Activated CD4-positive, alpha-beta T cell treated with anti-CD3 and anti-CD28 coated beads, Interleukin-10, Interleukin-2, amounts not matched to agents 100 ng/mL and 50 ng/mL, durations not matched to agents 16 hours and 8 hours (primary cell): ENCODE data around the gene NEK9.
A peak's percentile ranks its signal among the peaks of the same experiment; 100 is the strongest.
"Not testable (repeated sequence)": the region's sequence is repeated elsewhere in the genome, so short reads cannot be mapped to it uniquely, and the experiment has no call there.

Source experiments
- DNase-seq: peaks from one replicate; pipeline ENCODE4 v3.0.0-alpha.2; 2020

The NEK9 gene

GRCh38 chr14:75126679-75127473 lies at the start of gene NEK9:
NEK9 (minus strand) TSS chr14:75127048; CDS start chr14:75126921, 127 bp downstream.
- peak; percentile 94 for DNase-seq

- peak; percentile 93 for DNase-seq
Measured at GRCh38 chr14:75176142-75176820, 49.4 kb upstream of the NEK9 start, which contains the start of gene TMED10. TMED10 (minus strand) TSS chr14:75176612; CDS start chr14:75176579, 33 bp downstream.

DNA sequence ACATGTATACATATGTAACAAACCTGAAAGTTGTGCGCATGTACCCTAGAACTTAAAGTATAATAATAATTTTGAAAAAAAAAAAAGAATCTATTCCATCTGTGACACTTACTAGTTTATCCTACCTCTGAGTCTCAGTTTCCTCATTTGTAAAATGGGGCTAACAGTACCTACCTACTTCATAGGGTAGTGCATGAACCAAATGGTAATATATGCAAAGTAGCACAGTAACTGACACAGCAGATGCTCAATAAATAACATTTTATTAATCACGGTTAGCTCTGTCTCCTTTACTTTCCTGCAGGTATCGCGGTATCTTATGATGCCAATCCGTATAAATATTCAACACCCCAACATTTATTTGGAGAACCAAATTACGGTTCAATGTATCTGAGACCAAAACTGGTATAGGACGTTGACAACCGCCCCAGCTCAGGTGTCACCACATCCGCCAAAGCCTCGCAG lies 48.9 kb upstream of the NEK9 start:
- no peak for DNase-seq

- no peak for DNase-seq
Measured at GRCh38 chr14:75174066-75174465, 47.2 kb upstream of the NEK9 start.

DNA sequence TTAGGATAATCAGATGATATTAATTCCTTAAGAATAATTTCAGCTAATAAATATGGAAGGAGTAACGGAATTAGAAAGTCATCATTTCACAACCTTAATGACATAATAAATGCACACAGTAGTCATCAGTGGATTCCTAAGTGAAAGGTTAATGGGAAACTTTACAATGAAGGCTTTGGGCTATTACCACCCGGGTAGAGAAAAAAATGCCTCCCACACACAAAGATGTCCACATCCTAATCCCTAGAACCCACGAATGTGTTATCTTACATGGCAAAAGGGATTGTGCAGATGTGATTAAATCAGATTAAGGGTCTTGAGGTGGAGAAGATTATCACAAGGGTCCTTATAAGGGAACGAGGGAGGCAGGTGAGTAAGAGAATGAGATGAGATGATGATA lies 43.9 kb upstream of the NEK9 start:
- no peak for DNase-seq

GRCh38 chr14:75168586-75169335 lies 41.9 kb upstream of the NEK9 start:
- no peak for DNase-seq

GRCh38 chr14:75167325-75167724 lies 40.5 kb upstream of the NEK9 start:
- no peak for DNase-seq

- no peak for DNase-seq
Measured at GRCh38 chr14:75165586-75166391, 38.9 kb upstream of the NEK9 start.

DNA sequence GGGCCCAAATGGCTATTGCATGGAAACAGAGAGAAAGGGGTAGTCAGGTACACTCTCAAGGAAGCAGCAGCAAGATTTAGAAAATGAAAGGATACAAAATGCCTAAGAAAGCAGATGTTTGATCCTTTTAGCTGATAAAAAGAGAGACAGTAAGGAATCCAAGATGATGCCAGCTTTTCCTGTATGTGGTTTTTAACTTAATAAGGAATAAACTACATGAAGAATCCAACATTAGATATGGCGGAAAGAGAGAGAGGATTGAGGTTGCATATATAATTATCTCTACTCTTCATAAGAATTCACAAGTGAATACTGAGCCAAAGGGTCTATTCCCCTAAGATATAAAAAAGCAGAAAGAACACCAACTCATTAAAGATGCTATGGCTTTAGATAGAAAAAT lies 38.0 kb upstream of the NEK9 start:
- no peak for DNase-seq

- no peak for DNase-seq
Measured at GRCh38 chr14:75163677-75164076, 36.8 kb upstream of the NEK9 start.

GRCh38 chr14:75162631-75163030 lies 35.8 kb upstream of the NEK9 start:
- DNase-seq = no peak

DNA sequence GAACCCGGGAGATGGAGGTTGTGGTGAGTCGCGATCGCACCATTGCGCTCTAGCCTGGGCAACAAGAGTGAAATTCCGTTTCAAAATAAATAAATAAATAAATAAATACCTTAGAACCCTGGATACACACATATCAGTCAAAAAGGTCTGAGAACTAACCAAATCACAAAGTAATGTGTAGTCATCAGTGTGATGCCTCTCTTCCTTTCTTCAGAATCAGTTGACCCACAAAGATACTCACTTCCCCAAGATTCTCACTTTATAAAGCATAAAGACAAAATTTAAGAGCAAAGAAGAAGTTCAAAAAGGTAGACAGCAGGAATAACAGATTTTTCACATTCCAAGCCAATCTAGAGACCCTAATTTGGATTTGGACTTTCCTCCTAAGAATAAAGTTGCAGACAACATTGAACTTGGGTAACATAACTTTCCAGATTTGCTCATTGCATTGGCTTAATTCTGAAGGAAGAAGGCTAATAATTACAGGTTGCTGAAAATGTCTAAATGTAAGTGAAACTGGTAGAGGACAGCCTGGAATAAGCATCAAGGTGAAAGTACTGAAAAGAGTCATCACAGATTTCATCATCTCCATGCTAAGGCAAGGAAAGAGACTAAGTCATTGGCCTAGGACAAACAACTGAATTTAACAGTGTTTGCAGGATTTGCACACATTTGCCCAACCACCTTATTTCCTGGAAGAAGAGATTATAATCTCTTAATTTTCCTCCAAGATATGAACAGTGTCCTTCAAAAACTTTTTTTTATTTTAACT lies 32.2 kb upstream of the NEK9 start:
- peak; percentile 78 for DNase-seq

GRCh38 chr14:75156901-75157300 lies 30.1 kb upstream of the NEK9 start:
- DNase-seq = peak; percentile 74

DNA sequence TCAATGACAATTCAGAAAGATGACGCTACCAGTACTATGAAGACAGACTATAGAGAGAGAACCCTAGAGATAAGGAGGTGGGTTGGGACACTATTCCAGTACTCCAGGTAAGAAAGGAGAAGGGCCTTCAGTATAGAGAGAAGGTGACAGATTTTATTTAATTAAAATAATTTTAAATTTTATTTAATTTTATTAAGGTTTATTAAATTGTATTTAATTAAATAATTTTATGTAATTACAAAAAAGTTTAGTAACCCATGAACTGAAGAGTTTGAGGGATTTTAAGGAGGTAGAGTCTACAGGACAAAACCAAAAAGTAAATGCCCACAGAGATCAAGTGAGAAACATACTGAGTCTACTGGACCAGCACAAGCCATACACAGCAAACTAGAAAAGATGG lies 29.3 kb upstream of the NEK9 start:
- DNase-seq = no peak

GRCh38 chr14:75155169-75155568 lies 28.3 kb upstream of the NEK9 start:
- peak; percentile 50 for DNase-seq

DNA sequence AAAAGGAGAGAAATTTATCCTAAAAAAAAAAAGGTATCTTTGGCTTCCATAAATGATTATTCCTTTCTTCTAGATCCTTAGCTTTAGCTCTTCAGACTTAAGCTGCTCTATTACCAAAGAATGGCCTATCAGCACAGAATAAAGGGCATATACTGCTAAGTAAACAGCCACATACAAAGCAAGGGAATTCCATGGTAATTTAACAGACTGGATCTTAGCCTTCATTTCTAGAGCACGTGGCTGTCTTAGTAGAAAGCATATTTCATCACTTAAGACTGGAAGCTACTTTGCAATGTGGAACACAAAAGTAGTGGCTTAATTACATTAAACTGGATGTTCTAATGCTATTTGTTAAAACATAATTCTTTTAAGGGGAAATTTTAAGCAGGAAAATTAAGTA lies 26.4 kb upstream of the NEK9 start:
- DNase-seq = no peak

- no peak for DNase-seq
Measured at GRCh38 chr14:75151851-75152250, 25.0 kb upstream of the NEK9 start.

DNA sequence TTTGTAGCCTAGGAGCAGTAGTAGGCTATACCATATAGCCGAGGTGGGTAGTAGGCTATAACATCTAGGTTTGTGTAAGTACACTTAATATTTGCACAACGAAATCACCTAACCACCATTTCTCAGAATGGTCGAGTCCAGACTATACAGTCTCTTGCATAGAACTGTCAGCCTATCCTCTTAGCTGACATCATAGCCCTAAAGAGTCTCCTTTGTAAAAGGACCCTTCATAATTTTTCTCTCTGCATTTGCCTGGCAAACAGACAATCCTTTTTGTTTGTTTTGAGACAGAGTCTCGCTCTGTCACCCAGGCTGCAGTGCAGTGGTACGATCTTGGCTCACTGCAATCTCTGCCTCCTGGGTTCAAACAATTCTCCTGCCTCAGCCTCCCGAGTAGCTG lies 23.8 kb upstream of the NEK9 start:
- DNase-seq = not testable (repeated sequence)

- DNase-seq = no peak
Measured at GRCh38 chr14:75150150-75150549, 23.3 kb upstream of the NEK9 start.

DNA sequence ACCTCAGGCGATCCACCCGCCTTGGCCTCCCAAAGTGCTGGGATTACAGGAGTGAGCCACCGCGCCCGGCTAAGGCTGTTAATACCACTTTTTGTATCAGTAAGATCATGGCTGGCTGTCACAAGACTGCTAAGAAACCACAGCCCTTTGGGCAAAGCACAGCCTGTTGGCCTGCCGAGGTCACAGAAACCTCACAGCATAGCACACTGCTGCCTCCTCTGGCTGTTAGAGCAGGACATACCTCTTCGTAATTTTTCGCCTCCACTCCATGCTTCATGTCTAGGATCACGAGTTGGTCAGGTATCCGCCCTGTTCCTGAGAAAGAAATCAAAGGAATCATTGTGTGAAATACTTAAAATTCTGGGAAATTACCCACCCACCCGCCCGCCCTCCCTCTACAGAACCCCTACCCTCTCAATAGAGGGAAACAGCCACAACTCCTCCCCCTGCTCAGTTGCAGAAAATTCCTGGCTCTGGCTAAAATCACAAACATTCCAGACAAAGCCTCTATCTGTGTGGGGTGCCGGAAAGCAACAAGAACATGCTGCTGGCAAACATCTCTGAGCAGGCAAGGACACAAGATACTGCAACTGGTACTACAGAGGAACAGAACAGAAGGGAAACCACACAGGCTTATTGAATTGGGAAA lies 20.7 kb upstream of the NEK9 start:
- peak; percentile 30 for DNase-seq

GRCh38 chr14:75144944-75145343 lies 18.1 kb upstream of the NEK9 start:
- DNase-seq = no peak
